ENCODE results near the gene NBPF3.
"Not testable (repeated sequence)": the region's sequence is repeated elsewhere in the genome, so short reads cannot be mapped to it uniquely, and the experiment has no call there.

NBPF3 gene

GRCh38 chr1:21438646-21439312 is 1.2 kb upstream of the NBPF3 start:
- not testable (repeated sequence) for DNase-seq (ENCODE audit: low read depth)

DNA sequence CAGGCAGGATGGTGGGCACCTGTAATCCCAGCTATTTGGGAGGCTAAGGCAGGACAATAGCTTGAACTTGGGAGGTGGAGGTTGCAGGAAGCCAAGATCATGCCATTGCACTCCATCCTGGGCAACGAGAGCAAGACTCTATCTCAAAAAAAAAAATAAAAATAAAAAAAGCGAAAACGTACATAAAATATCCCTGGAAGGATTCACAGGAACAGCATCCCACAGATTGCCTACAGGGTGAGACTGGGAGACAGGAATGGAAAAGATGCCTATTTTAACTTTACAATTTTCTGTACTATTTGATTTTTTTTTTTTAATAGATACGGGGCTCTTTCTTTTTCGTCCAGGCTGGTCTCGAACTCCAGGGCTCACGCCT is 604 bp upstream of the NBPF3 start:
- no peak for DNase-seq (ENCODE audit: low read depth)

GRCh38 chr1:21440630-21441125 is 741 bp downstream of the NBPF3 start:
- DNase-seq (ENCODE audit: low read depth), result not testable (repeated sequence)

- DNase-seq (ENCODE audit: low read depth), result not testable (repeated sequence)
Measured at GRCh38 chr1:21446647-21447046, 6.7 kb downstream of the NBPF3 start.

DNA sequence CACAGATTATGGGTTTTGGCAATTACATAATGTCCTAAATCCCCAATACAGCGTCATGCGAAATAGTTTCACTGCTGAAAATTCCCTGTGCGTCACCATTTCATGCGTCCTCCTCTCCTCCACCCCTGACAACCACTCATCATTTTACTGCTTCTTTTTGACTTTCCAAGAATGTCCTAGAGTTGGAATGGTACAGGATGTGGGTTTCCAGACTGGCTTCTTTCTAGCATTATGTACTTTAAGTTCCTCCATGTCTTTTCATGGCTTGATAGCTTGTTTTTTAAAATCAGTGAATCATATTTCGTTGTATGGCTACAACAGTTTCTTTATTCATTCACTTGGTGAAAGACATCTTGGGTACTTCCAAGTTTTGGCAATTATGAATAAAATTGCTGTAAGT is 7.4 kb downstream of the NBPF3 start:
- no peak for DNase-seq (ENCODE audit: low read depth)

DNA sequence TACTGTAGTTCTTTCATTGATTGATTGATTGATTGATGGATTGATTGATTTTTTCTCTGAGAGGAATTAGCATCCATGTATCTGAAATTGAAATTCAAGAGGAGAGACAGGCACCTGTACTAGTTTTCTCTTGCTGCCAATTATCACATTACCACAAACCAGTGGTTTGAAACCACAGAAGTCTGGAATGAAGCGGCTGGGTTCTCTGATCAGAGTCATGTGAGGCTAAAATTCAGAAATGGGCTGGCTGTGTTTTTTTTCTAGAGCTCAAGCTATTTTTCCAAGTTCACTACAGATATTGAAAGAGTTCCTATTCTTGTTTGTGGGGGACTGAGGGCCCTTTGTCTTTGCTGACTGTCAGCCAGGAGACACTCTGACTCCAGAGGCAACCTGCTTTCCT is 10.0 kb downstream of the NBPF3 start:
- DNase-seq (ENCODE audit: low read depth), result no peak

- DNase-seq (ENCODE audit: low read depth), result no peak
Measured at GRCh38 chr1:21451212-21451611, 11.3 kb downstream of the NBPF3 start.

DNA sequence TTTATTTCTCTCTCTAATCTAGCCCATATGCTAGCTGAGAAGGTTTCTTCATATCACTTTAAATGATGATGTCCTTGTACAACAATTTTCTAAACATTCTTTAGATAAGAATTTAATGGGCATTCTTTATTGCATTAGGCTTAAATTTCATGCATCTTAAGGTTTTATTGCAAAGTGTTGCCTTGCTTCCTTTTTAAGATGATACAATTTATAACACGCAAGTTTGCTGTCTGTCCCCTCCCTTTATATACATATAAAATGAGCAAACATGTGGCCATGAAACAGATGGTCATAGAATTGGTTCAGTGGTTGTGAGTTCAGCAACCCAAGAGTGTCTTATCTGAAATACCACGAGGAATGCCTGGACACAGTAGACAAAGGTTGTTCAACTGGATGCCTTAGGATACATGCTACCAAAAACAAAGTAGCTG is 12.1 kb downstream of the NBPF3 start:
- no peak for DNase-seq (ENCODE audit: low read depth)

GRCh38 chr1:21453964-21454614 is 14.2 kb downstream of the NBPF3 start:
- DNase-seq (ENCODE audit: low read depth), result not testable (repeated sequence)

DNA sequence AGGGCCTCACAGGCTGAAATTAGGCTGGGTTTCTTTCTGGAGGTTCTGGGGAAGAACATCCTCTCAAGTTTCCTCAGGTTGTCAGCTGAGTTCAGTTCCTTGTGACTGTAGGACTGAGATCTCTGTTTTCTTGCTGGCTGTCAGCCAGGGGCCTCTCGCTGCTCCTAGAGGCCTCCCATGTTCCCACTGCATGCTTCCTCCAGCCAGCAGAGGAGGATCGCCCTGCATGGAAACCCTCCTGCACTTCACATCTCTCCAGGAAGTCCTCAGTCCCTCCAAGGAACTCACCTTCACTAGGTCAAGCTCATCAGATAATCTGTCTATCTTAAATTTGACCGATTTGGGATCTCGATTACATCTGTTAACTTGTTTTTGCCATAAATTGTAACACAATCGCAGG is 15.0 kb downstream of the NBPF3 start:
- not testable (repeated sequence) for DNase-seq (ENCODE audit: low read depth)

GRCh38 chr1:21457654-21458053 is 17.7 kb downstream of the NBPF3 start:
- DNase-seq (ENCODE audit: low read depth), result no peak

GRCh38 chr1:21465127-21465526 is 25.2 kb downstream of the NBPF3 start:
- not testable (repeated sequence) for DNase-seq (ENCODE audit: low read depth)

GRCh38 chr1:21467946-21468345 is 28.0 kb downstream of the NBPF3 start:
- DNase-seq (ENCODE audit: low read depth), result not testable (repeated sequence)

GRCh38 chr1:21468599-21468998 is 28.7 kb downstream of the NBPF3 start:
- no peak for DNase-seq (ENCODE audit: low read depth)

- DNase-seq (ENCODE audit: low read depth), result no peak
Measured at GRCh38 chr1:21469581-21469980, 29.6 kb downstream of the NBPF3 start.

- no peak for DNase-seq (ENCODE audit: low read depth)
Measured at GRCh38 chr1:21472861-21473260, 32.9 kb downstream of the NBPF3 start.

GRCh38 chr1:21478356-21478755 is 38.4 kb downstream of the NBPF3 start:
- DNase-seq (ENCODE audit: low read depth), result no peak

GRCh38 chr1:21483881-21484280 is 43.9 kb downstream of the NBPF3 start:
- DNase-seq (ENCODE audit: low read depth), result not testable (repeated sequence)

- DNase-seq (ENCODE audit: low read depth), result no peak
Measured at GRCh38 chr1:21489146-21489545, 49.2 kb downstream of the NBPF3 start.

DNA sequence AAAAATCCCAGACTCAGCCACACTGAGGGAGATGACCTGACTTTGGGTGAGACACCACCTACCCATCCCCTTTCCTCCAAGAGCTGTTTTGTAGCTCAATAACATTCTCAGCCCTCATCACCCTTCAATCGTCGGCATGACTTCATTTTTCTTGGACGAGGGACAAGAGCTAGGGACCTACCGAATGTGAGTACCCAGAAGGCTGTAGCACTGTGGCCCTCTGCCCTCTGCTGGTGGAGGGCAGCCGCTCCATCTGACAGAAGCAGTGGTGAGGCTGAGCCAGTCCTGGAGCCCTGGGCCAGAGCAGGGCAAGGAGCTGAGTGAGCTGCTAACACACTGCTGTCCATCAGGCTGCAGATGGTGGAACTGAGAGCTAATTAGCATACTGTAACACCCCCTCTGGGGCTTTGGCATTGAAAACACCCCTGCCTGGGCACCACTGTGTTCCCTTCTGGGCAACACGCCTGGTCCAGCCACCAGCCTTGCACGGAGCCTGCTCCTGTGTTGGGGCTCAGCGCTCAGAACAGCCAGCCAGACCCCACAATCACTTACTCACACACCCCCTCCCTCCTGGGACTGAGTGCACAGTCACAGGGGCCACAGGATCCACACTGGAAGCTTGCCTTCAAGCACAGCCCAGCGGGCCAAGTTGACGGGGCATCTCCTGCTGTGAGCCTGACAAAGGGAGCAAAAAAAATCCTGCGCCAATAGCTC is 51.0 kb downstream of the NBPF3 start:
- no peak for DNase-seq (ENCODE audit: low read depth)

DNA sequence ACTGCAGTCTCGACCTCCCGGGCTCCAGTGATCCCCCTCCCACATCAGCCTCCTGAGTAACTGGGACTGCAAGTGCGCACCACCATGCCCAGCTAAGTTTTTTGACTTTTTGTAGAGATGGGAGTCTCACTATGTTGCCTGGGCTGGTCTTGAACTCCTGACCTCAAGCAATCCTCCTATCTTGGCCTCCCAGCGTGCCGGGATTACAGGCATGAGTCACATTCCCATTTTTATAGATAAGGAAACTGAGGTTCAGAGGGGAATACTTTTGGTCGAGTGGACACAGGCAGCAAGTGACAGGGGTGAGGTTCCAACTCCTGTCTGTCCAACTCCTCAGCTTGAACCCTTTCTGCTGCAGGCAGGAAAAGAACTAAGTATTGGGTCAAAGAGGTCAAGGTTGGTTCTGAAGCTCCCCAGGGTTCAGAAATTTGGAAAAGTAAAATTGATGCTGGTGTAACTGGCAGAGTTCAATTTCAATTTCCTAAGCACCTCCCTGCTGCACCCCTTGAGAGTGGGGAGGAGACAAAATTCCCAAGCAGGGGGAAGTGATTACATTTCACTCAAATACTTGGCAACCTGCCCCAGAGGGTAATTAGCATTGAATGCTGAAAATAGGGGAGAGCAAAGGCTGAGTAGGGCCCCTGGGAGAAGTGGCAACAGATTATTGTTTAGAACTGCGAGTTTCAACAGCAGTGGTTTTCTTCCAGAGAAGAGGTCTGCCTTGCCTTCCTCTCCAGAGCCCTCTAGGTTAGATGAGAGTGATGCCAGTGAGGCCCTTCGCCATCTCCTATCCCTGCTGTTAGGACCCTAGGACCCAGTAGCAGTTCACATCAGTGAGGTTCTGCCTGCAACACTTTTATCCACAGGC is 51.8 kb downstream of the NBPF3 start:
- DNase-seq (ENCODE audit: low read depth), result no peak

DNA sequence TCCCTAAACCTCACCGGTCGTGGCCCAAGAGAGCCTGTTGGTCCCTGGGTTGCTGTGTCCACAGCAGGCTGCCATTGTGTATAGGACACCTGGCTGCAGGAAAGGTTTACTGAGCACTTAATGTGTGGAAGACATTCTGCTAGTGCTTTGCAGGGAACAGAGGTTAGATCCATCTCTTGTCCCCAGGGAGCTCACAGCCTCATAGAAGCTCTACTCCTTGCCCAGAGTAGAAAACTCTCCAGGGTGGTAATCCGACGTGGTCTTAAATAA is 52.4 kb downstream of the NBPF3 start:
- no peak for DNase-seq (ENCODE audit: low read depth)

All from stimulated activated CD8-positive, alpha-beta memory T cell treated with anti-CD3 and anti-CD28 coated beads, Interleukin-12 subunit alpha, Interleukin-12 subunit beta, amount 100 ng/mL, for 1 hour (primary cell).